Measurements from ENCODE around the gene PISD. TPM values are rescaled to one million over a fixed set of nuclear protein-coding genes. Genes with fewer than 3 reads are reported as not detected.

Gene PISD
- total and polyA plus RNA-seq, 9 of the 15 experiments (the other 6 are each of a cell fraction or from before 2014, with no cell fraction given): 24.5 to 65.9 (median 36.6) TPM

GRCh38 chr22:31630331-31631329, 31.4 kb downstream of the PISD start (continued):
- TF ChIP-seq SREBF1 (IDR thresholded peaks at IDR 0.05; ENCODE audit: borderline replicate concordance, low read depth, low read length): no peak
- 0 out of 2 replicates have a peak, but pooled peaks have one; percentile 65 for TF ChIP-seq RBM14 (IDR thresholded peaks at IDR 0.05; ENCODE audit: borderline replicate concordance, insufficient read depth, low read depth, low read length)
- TF ChIP-seq BMI1 (IDR thresholded peaks at IDR 0.05; ENCODE audit: low read length): no peak
- no peak for TF ChIP-seq ASH1L (IDR thresholded peaks at IDR 0.05; ENCODE audit: borderline replicate concordance, low read depth, partially characterized antibody)
- 0 out of 4 replicates have a peak, but pooled peaks of 1 of the 2 experiments have one; percentile 36 for TF ChIP-seq FOXK2 (conservative IDR thresholded peaks at IDR 0.05 in 1 of 2, IDR thresholded peaks at IDR 0.05 in 1 of 2; ENCODE audit: low read depth in 2 of 2)
- TF ChIP-seq CTBP1 (IDR thresholded peaks at IDR 0.05; ENCODE audit: borderline replicate concordance): peak; percentile 61; the same call in 1 of the 2 replicates
- no peak for TF ChIP-seq ATF4 (CRISPR knock-in tag; IDR thresholded peaks at IDR 0.05)
- peak in 1 of 2 experiments; percentile 86; a peak in 2 of 4 replicates for TF ChIP-seq HDAC1 (IDR thresholded peaks at IDR 0.05)
- peak; percentile 81 for TF ChIP-seq ZNF407 (IDR thresholded peaks at IDR 0.05; ENCODE audit: low read depth)
- TF ChIP-seq OTX1 (CRISPR knock-in tag; IDR thresholded peaks at IDR 0.05): no peak
- no peak for TF ChIP-seq ZNF280B (CRISPR knock-in tag; IDR thresholded peaks at IDR 0.05)
- no peak for TF ChIP-seq YBX1 (IDR thresholded peaks at IDR 0.05)
- TF ChIP-seq NR3C1 (CRISPR knock-in tag; IDR thresholded peaks at IDR 0.05): peak; percentile 46; the same call in 1 of the 2 replicates
- TF ChIP-seq CCNT2 (IDR thresholded peaks at IDR 0.05; ENCODE audit: borderline replicate concordance, extremely low read depth, insufficient read length, low read depth, low read length): peak; percentile 33
- peak; percentile 74 for TF ChIP-seq POLR2A (conservative IDR thresholded peaks at IDR 0.05)
- peak; percentile 62; the same call in 1 of the 2 replicates for TF ChIP-seq GABPB1 (CRISPR knock-in tag; IDR thresholded peaks at IDR 0.05)
